Stimulated activated CD4-positive, alpha-beta T cell treated with anti-CD3 and anti-CD28 coated beads, Interleukin-4, amount 100 ng/mL, for 48 hours (primary cell): ENCODE measurements around the gene ATOH7.
"Not testable (repeated sequence)": the region's sequence is repeated elsewhere in the genome, so short reads cannot be mapped to it uniquely, and the experiment has no call there.

Experiments used
- DNase-seq, 2 donors: peaks; one replicate each; pipeline ENCODE4 v3.0.0-alpha.2; 2020; ENCODE audit warnings: low read depth in 2 of 2

Gene ATOH7

GRCh38 chr10:68237173-68237572, 5.3 kb upstream of the ATOH7 start:
- no peak for DNase-seq

DNA sequence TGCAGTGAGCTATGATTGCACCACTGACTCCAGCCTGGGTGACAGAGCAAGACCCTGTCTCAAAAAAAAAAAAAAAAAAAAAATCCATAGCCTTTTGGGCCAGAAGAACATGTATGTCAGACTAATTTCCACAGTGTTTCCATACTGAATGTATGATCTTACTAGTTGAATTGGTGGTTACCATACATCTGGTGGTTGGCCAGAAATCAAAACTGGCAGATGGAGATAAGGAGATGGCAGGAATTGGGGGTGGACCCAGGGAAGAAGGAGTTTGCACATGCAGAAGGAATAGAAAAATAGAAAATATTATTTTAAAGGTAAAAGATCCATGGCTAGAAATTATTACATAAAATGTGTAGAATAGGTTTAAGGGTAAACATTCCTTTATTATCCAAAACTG, 3.7 kb upstream of the ATOH7 start:
- no peak for DNase-seq

DNA sequence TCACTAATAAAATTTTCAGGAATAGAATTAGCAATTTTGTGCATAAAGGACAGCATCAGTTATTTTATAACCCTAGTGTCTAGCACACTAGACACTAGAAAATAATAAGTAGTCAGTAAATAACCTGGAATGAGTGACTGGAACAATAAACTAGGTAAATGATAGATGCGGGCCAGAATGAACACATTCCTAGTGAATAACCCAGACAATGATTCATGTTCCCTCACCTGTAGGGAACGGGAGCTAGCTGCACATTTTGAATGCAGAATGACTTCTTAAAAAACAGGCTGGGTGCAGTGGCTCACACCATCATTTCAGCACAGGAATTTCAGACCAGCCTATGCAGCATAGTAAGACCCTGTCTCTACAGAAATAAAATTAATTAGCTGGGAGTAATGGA, 3.2 kb upstream of the ATOH7 start:
- DNase-seq: no peak

- no peak for DNase-seq
Measured at GRCh38 chr10:68233046-68233445, 1.1 kb upstream of the ATOH7 start.

DNA sequence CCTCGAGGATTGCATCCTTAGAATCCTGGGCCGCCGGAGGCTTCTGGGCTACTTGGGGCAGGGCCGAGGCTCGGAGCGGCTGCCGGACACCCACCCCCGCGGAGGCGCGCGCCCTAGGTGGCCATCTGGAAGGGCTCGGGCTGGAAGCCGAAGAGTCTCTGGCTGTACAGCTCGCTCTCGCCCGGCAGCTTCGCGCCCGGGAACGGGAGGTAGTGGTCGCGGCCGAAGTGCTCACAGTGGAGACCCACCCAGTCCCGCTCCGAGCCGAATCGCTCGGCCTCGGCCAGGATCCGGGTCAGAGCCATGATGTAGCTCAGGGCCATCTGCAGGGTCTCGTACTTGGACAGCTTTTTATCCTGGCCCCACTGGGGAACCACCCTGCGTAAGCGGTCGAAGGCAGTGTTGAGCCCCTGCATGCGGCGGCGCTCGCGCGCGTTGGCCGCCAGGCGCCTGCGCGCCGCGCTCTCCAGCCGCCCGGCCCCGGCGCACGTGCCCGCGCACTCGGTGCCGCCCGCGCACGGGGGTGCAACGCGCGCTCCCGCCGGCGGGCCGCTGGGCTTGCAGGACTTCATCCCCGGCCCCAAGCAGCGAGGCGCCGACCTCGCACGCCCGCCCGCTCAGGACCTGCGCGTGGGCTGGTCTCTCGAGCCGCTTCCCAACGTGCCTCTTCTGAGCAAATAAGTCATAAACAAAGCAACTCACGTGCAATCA, 652 bp downstream of the ATOH7 start:
- peak; percentile 19 for DNase-seq

DNA sequence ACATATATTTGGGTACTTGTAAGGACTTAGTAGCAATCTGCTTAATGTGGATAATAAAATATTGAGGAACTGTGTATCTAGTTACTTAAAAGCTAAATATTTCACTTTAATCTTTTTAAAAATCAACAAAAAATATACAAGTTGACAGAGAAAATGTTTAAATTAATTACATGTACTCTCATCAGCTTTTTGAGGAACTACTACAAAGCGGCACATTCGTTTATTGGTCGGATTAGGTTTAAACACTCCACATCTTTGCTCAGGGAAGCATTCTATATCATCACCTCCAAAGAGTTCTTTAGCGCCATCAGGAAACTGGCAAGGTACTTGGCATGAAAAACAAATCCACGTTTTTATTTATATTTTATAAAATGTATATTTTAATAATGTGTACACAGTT, 1.6 kb downstream of the ATOH7 start:
- DNase-seq: no peak

- DNase-seq: no peak
Measured at GRCh38 chr10:68224810-68225209, 7.1 kb downstream of the ATOH7 start.

- DNase-seq: no peak
Measured at GRCh38 chr10:68223535-68224165, 8.3 kb downstream of the ATOH7 start.

- DNase-seq: no peak
Measured at GRCh38 chr10:68222391-68222790, 9.5 kb downstream of the ATOH7 start.

- DNase-seq: no peak
Measured at GRCh38 chr10:68221196-68221595, 10.7 kb downstream of the ATOH7 start.

DNA sequence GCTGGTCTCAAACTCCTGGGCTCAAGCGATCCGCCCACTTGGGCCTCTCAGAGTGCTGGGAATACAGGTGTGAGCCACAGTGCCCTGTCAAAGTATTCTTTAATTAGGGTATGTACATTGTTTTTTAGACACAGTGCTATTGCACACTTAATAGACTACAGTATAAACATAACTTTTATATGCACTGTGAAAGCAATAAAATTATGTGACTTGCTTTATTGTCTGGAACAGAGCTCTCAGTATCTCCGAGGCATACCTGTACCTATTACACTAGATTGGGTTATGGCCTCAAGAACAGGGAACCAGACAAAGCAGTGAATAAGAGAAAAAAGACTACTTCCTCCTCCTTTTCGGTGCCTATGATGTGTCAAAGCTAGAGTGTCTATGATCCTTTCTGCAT, 13.1 kb downstream of the ATOH7 start:
- DNase-seq: no peak

- DNase-seq: no peak
Measured at GRCh38 chr10:68212721-68213352, 19.1 kb downstream of the ATOH7 start.

DNA sequence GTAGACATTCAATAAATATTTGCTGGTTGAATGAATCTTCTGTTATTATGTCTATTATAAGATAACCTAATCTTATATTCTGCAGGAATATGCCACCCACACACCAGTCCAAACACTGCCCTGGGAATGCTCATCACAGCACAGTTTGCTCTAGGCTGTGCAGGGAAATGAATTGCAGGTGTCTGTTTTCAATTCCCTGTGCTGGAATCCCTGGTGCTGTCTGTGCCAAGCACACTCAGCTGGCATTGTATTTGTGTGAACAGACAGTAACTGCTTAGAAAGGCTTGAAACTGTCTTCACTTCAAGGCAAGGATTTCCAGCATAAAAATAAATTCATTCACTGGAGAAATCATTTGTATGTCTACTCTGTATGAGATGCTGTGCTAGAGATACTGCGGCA, 20.2 kb downstream of the ATOH7 start:
- no peak for DNase-seq

DNA sequence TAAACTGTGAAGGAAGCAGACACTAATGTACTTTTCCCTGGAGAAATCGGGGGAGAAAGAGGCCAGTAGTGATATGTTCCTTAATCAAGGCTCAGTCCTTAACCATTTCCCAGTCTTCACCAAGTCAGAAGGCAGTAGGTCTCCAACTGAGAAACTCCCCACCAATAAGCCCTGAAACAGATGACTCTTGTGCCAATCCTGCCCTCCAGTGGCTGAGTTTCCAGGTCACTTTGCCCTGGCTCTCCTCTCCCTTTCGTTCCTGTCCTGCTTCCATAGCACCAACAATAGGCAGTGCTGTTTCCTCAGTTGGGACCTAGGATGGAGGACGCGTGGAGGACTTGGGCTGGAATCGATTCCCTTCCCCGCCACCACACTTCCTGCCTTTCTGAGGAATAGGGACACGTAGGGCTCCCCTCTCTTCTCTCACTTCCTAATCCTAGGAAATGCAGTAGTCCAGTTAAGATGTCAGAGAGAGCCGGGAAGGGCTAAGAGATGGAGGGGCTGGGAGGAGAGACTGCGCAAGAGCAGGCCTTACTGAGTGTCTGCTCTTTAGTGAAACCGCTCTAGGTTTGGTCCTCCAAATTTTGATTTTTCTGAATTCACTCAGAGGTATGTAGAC, 23.4 kb downstream of the ATOH7 start:
- peak in 1 of 2 donors; percentile 6 for DNase-seq

- DNase-seq: no peak
Measured at GRCh38 chr10:68202960-68203353, 29.0 kb downstream of the ATOH7 start.

GRCh38 chr10:68196701-68197100, 35.2 kb downstream of the ATOH7 start:
- no peak for DNase-seq

DNA sequence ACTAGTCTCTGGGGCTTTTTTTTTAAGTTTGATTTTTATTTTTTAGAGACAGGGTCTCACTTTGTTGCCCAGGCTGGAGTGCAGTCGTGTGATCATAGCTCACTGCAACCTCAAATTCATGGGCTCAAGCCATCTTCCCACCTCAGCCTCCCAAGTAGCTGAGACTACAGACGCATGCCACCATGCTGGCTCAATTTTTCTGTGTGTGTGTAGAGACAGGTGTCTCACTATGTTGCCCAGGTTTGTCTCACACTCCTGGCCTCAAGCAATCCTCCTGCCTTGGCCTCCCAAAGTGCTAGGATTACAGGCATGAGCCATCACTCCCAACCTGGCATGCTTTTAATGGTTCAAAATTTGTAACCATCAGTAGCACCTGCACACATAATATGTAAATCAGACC, 36.1 kb downstream of the ATOH7 start:
- DNase-seq: not testable (repeated sequence)

DNA sequence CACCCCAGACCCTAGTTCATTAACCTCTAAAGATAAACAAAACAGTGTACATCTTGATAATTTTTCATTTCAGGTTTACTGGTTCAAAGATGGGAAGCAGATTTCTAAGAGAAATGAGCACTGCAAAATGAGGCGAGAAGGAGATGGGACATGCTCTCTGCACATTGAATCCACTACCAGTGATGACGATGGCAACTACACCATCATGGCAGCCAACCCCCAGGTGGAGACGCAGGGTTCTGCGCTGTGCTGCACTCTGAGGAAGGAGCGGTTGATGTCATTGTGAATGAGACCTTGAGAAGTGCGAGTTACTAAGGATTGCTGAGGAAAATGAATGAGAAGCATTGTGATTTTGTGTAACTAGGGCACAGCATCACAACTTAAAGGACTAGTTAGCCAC, 37.6 kb downstream of the ATOH7 start:
- DNase-seq: no peak

- DNase-seq: no peak
Measured at GRCh38 chr10:68192113-68192512, 39.8 kb downstream of the ATOH7 start.

DNA sequence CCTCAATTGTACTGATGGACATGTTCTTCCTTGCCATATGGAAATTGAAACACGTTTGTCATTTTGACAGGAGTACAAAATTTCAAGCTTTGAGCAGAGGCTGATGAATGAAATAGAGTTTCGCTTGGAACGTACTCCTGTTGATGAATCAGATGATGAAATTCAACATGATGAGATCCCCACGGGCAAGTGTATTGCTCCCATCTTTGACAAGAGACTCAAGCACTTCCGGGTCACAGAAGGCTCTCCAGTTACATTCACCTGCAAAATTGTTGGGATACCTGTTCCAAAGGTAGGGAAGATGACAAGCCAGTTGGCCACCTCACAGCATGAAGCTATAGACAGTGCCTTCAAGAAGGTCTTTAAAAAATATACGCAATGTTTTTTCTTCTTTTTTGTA, 43.1 kb downstream of the ATOH7 start:
- no peak for DNase-seq

- no peak for DNase-seq
Measured at GRCh38 chr10:68185085-68185484, 46.8 kb downstream of the ATOH7 start.

GRCh38 chr10:68184546-68184945, 47.4 kb downstream of the ATOH7 start:
- no peak for DNase-seq
